ENCODE measurements around the gene NEURL1B.

GRCh38 chr5:172630986-172631385 is 10.1 kb upstream of the NEURL1B start:
- TF ChIP-seq FOXM1 (IDR thresholded peaks at IDR 0.05; ENCODE audit: borderline replicate concordance, low read depth): no peak
- no peak for TF ChIP-seq NFIC (IDR thresholded peaks at IDR 0.05)
- no peak for TF ChIP-seq REST (IDR thresholded peaks at IDR 0.05; ENCODE audit: low read depth)
- TF ChIP-seq MAX (IDR thresholded peaks at IDR 0.05): no peak
- no peak for TF ChIP-seq RAD21 (IDR thresholded peaks at IDR 0.05; ENCODE audit: low read depth)
- TF ChIP-seq CREB1 (IDR thresholded peaks at IDR 0.05; ENCODE audit: low read depth): no peak
- no peak for TF ChIP-seq CEBPB (IDR thresholded peaks at IDR 0.05)
- TF ChIP-seq EGR1 (IDR thresholded peaks at IDR 0.05): no peak
- TF ChIP-seq EP300 (IDR thresholded peaks at IDR 0.05; ENCODE audit: borderline replicate concordance): no peak
- TF ChIP-seq TCF12 (IDR thresholded peaks at IDR 0.05; ENCODE audit: low read depth): no peak
- TF ChIP-seq YY1 (IDR thresholded peaks at IDR 0.05; ENCODE audit: low read depth): no peak
- TF ChIP-seq ZBTB7A (IDR thresholded peaks at IDR 0.05; ENCODE audit: low read depth): no peak
- TF ChIP-seq TAF1 (IDR thresholded peaks at IDR 0.05; ENCODE audit: low read depth): no peak
- no peak for TF ChIP-seq USF1 (IDR thresholded peaks at IDR 0.05)
